Endothelial cell of umbilical vein (primary cell): Measurements from ENCODE around the gene LRRC4B. TPM values are rescaled to one million over a fixed set of nuclear protein-coding genes. Genes with fewer than 3 reads are reported as not detected.

Experiments
- BruUV-seq: library from RNA; stranded (reverse); fragments of 400-500 nt; replicated peaks from 2 replicates; lab custom pipeline; 2021; lab: Mats Ljungman, UMichigan
- CTCF ChIA-PET: fragments of 300-600, 350-600 bp; sonication (Branson Sonifier 250); formaldehyde crosslinking; loops from one replicate; lab custom pipeline; 2021; ENCODE audit warnings: antibody characterized with exemption, inconsistent platforms; lab: Charles Lee
- POLR2A ChIA-PET: fragments of 300-600, 350-600 bp; sonication (Branson Sonifier 250); formaldehyde crosslinking; loops from one replicate; lab custom pipeline; 2021; ENCODE audit warnings: antibody characterized with exemption, inconsistent platforms; lab: Charles Lee
- DNase-seq: peaks from one replicate; pipeline ENCODE4 v3.0.0-alpha.2; 2011; ENCODE audit warnings: low read depth, low spot score
- FAIRE-seq: peaks from 2 replicates; lab custom pipeline; 2011; peaks lifted over from hg19 to GRCh38; lab: Jason Lieb, UNC
- H2AFZ ChIP-seq: 2 replicates; pipeline ENCODE4 v1.6.0; 2012; ENCODE audit warnings: low read depth, low read length, control low read depth, inconsistent platforms
- H3K27ac ChIP-seq: 2 replicates; pipeline ENCODE4 v1.5.1; 2011; ENCODE audit warnings: low read depth, mild to moderate bottlenecking, control low read depth, low read length, moderate library complexity; ENCODE audit not compliant: insufficient read depth
- H3K27me3 ChIP-seq, 2 experiments: 2 replicates each; pipeline versions ENCODE4 v1.6.0 to v1.6.1; 2011; ENCODE audit warnings: low read length in 2 of 2, mixed read lengths in 1 of 2; ENCODE audit not compliant: control insufficient read depth in 2 of 2, insufficient read depth in 2 of 2
- H3K36me3 ChIP-seq, 2 experiments: 2 replicates in 1 of 2; 3 replicates in 1 of 2; pipeline ENCODE4 v1.5.1; 2011; ENCODE audit warnings: low read length in 2 of 2, mild to moderate bottlenecking in 1 of 2, moderate library complexity in 1 of 2; ENCODE audit not compliant: control insufficient read depth in 2 of 2, insufficient read depth in 2 of 2; ENCODE audit errors: extremely low read depth in 1 of 2
- H3K4me1 ChIP-seq: 3 replicates; pipeline ENCODE4 v1.5.1; 2011; ENCODE audit warnings: mild to moderate bottlenecking, low read length; ENCODE audit not compliant: control insufficient read depth, insufficient read depth; ENCODE audit errors: extremely low read depth
- H3K4me2 ChIP-seq: 2 replicates; pipeline ENCODE4 v1.6.1; 2011; ENCODE audit warnings: low read length, control low read depth, mixed read lengths; ENCODE audit not compliant: insufficient read depth
- H3K4me3 ChIP-seq, 3 experiments: fragments of 200-600 bp in 1 of 3; sonication (generic), shearing (Covaris generic) in 1 of 3; replicated peaks in 1 of 3; 2 replicates each; pipeline ENCODE4 v1.5.1; 2011 to 2016; ENCODE audit warnings: control low read depth in 3 of 3, low read length in 3 of 3, mild to moderate bottlenecking in 2 of 3, inconsistent platforms in 1 of 3, low read depth in 1 of 3, moderate library complexity in 1 of 3; ENCODE audit not compliant: insufficient read depth in 1 of 3
- H3K79me2 ChIP-seq: 2 replicates; pipeline ENCODE4 v1.6.0; 2012; ENCODE audit warnings: low read length, inconsistent platforms; ENCODE audit not compliant: control insufficient read depth, insufficient read depth
- H3K9ac ChIP-seq: replicated peaks from 2 replicates; pipeline ENCODE3; 2011; ENCODE audit warnings: low read length, control low read depth; ENCODE audit not compliant: insufficient read depth; ENCODE audit errors: extremely low read depth
- H3K9me1 ChIP-seq: replicated peaks from 3 replicates; pipeline ENCODE4 v1.6.0; 2011; ENCODE audit warnings: mild to moderate bottlenecking, low read length; ENCODE audit not compliant: control insufficient read depth, insufficient read depth; ENCODE audit errors: extremely low read depth
- H3K9me3 ChIP-seq: replicated peaks from 2 replicates; pipeline ENCODE4 v1.5.1; 2012; ENCODE audit warnings: low read length, inconsistent platforms; ENCODE audit not compliant: control insufficient read depth, insufficient read depth
- H4K20me1 ChIP-seq: replicated peaks from 2 replicates; pipeline ENCODE3; 2011; ENCODE audit warnings: mild to moderate bottlenecking, low read length; ENCODE audit not compliant: control insufficient read depth, insufficient read depth; ENCODE audit errors: extremely low read depth
- CTCF ChIP-seq, 2 donors: IDR thresholded peaks; 1 replicate in 1 of 2; 2 replicates in 1 of 2; pipeline ENCODE4 v1.5.1; 2011; ENCODE audit warnings: low read length in 2 of 2, mild to moderate bottlenecking in 2 of 2, moderate library complexity in 2 of 2, control low read depth in 1 of 2, inconsistent platforms in 1 of 2, low read depth in 1 of 2; ENCODE audit not compliant: insufficient read depth in 1 of 2; ENCODE audit errors: extremely low read depth in 1 of 2
- EZH2 ChIP-seq: IDR thresholded peaks from 2 replicates; pipeline ENCODE4 v1.6.1; 2012; ENCODE audit warnings: borderline replicate concordance, low read depth, mild to moderate bottlenecking, moderate library complexity, low read length, inconsistent platforms; ENCODE audit not compliant: severe bottlenecking
- FOS ChIP-seq: IDR thresholded peaks from 2 replicates; pipeline ENCODE4 v1.6.1; 2011; ENCODE audit warnings: mild to moderate bottlenecking, low read length, moderate library complexity, borderline replicate concordance; ENCODE audit not compliant: insufficient read depth
- GATA2 ChIP-seq: IDR thresholded peaks from 2 replicates; pipeline ENCODE4 v1.7.0; 2011; ENCODE audit warnings: low read depth, mild to moderate bottlenecking, moderate library complexity, mixed read lengths, low read length; ENCODE audit not compliant: insufficient read length, insufficient read depth
- JUN ChIP-seq: IDR thresholded peaks from 2 replicates; pipeline ENCODE4 v1.6.1; 2011; ENCODE audit warnings: borderline replicate concordance, low read depth; ENCODE audit not compliant: insufficient read length, insufficient read depth
- MAX ChIP-seq: IDR thresholded peaks from 2 replicates; pipeline ENCODE4 v1.6.1; 2011; ENCODE audit not compliant: insufficient read depth, insufficient read length
- MYC ChIP-seq: IDR thresholded peaks from one replicate; pipeline ENCODE4 v1.6.1; 2011; ENCODE audit warnings: mild to moderate bottlenecking, low read depth, low read length
- POLR2A ChIP-seq: IDR thresholded peaks from 2 replicates; pipeline ENCODE4 v1.6.1; 2012; ENCODE audit warnings: low read depth, mild to moderate bottlenecking, control low read depth, low read length
- POLR2AphosphoS5 ChIP-seq: IDR thresholded peaks from 2 replicates; pipeline ENCODE4 v1.6.1; 2012; ENCODE audit warnings: low read depth, mild to moderate bottlenecking, control low read depth, low read length, moderate library complexity; ENCODE audit not compliant: insufficient read depth
- dilution Hi-C: fragments of 300-500 bp; cut with MboI; formaldehyde crosslinking; loops from one replicate; pipeline ENCODE4 v1.15.0; 2019; ENCODE audit warnings: low sequenced_read_pairs; ENCODE audit not compliant: extremely low pct_ligation_motif_present
- intact Hi-C: fragments of 100-400 bp; cut with micrococcal nuclease; formaldehyde crosslinking; loops from one replicate; pipeline ENCODE4 v1.10.0; 2022
- polyA plus RNA-seq, 4 experiments: library from polyadenylated mRNA; depleted of rRNA in 3 of 4; stranded (reverse) in 3 of 4; unstranded in 1 of 4; fragments of >200 nt; gene quantifications; 2 replicates each; pipeline versions ENCODE4 v1.2.1 to v1.2.3, GENCODE V29; 2011 to 2012; ENCODE audit warnings: missing spikeins in 1 of 4
- total RNA-seq: library from RNA; stranded (reverse); gene quantifications from 2 replicates; pipeline ENCODE4 v1.2.3, GENCODE V29; 2021

LRRC4B gene
- total and polyA plus RNA-seq, 2 donors (not counting 3 experiments of a cell fraction or from before 2014, with no cell fraction given): 0.08 TPM; not detected in 1

GRCh38 chr19:50567052-50567841 lies 988 bp downstream of the LRRC4B start:
- ChIA-PET POLR2A (no interaction called here), CTCF (no interaction called here)
- Histone ChIP-seq H3K36me3 (no peaks in the 10 kb centered on the region), H3K27ac (no peak overlapping the region), H3K9me1 (no peaks in the 10 kb centered on the region), H3K4me1 (no peaks in the 10 kb centered on the region), H3K9ac (no peak overlapping the region), H3K9me3 (no peaks in the 10 kb centered on the region), H3K4me3 (no peak overlapping the region), H4K20me1 (no peaks in the 10 kb centered on the region), H3K4me2 (no peak overlapping the region), H3K27me3 (peaks cover 18 to 31% of the 10 kb centered on the region in 2 experiments), H3K79me2 (no peaks in the 10 kb centered on the region), H2AFZ (no peak overlapping the region)
- BruUV-seq: no TSS peak
- TF ChIP-seq JUN (no peak), GATA2 (no peak), POLR2A (no peak)
- no peak for FAIRE-seq
- dilution Hi-C loops: no loop called here
- intact Hi-C loops: no loop called here
- no peak for DNase-seq

- BruUV-seq: no TSS peak
- FAIRE-seq (no peak), DNase-seq (no peak)
- dilution Hi-C loops: no loop called here
- Histone ChIP-seq H3K9ac (no peak overlapping the region), H2AFZ (no peak overlapping the region), H3K4me2 (no peak overlapping the region), H3K27me3 (peaks cover 18 to 31% of the 10 kb centered on the region in 2 experiments), H3K4me3 (no peak overlapping the region), H3K4me1 (no peaks in the 10 kb centered on the region), H3K79me2 (no peaks in the 10 kb centered on the region), H3K27ac (no peak overlapping the region), H3K36me3 (no peaks in the 10 kb centered on the region), H3K9me3 (no peaks in the 10 kb centered on the region), H4K20me1 (no peaks in the 10 kb centered on the region), H3K9me1 (no peaks in the 10 kb centered on the region)
- intact Hi-C loops: no loop called here
- ChIA-PET POLR2A (no interaction called here), CTCF (interaction anchor here (1.0 kb wide), 1 partner anchor 10 kb away, joined by 4 read pairs; no protein-coding TSS in a partner anchor)
- TF ChIP-seq MAX (no peak), JUN (no peak), POLR2A (no peak), POLR2AphosphoS5 (no peak), MYC (no peak), EZH2 (no peak), CTCF (IDR thresholded peaks at IDR 0.05; ENCODE audit: extremely low read depth in 1 of 2, insufficient read depth in 1 of 2, low read depth in 1 of 2, low read length in 2 of 2) (no peak), GATA2 (no peak), FOS (no peak)
Observed at GRCh38 chr19:50565984-50566903, 2.0 kb downstream of the LRRC4B start.
